ENCODE results near the gene HIC2.
"Not testable (repeated sequence)": the region's sequence is repeated elsewhere in the genome, so short reads cannot be mapped to it uniquely, and the experiment has no call there.

The HIC2 gene

DNA sequence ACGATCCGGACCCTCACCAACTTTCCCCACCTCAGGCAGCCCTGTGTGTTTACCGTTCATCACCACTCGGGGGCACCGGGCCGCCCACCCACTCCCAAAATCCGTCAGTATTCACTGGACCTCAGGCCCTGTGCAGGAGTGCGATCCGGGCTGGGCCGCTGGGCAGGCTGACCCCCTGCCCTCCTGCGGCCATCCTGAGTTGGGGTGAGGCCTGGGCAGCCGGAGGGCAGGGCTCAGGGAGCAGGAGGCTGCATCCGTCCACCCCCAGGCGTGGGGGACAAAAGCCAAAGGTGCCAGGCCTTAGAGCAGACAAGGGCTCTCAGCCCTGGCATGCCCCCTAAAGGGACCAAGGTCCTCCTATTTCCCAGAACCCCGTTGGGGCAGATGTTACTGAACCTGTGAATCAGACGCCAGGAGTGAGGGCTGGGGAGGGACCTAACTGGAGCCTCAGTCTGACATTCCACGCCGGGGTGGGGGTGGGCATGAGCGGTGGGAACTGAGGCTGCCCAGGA lies 33.2 kb downstream of the HIC2 start:
- no peak for DNase-seq (ENCODE audit: low read depth, low spot score)

- DNase-seq (ENCODE audit: low read depth, low spot score): no peak
These were observed 33.7 kb downstream of the HIC2 start for GRCh38 chr22:21450858-21451353.

- DNase-seq (ENCODE audit: low read depth, low spot score): no peak
These were observed 34.7 kb downstream of the HIC2 start for GRCh38 chr22:21451545-21452520.

DNA sequence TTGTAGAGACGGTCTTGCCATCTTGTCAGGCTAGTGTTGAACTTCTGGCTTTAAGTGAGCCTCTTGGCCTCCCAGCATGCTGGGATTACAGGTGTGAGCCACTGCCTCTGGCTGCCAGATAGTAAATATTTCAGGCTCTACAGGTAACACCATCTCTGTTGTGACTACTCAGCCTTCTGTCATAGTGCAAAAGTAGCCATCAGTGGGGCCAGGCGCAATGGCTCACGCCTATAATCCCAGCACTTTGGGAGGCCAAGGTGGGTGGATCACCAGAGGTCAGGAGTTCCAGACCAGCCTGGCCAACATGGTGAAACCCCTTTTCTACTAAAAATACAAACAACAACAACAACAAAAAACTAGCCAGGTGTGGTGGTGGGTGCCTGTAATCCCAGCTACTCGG lies 35.5 kb downstream of the HIC2 start:
- not testable (repeated sequence) for DNase-seq (ENCODE audit: low read depth, low spot score)

GRCh38 chr22:21454998-21455333 lies 37.8 kb downstream of the HIC2 start:
- DNase-seq (ENCODE audit: low read depth, low spot score): not testable (repeated sequence)

- no peak for DNase-seq (ENCODE audit: low read depth, low spot score)
These were observed 38.3 kb downstream of the HIC2 start for GRCh38 chr22:21455334-21456089.

DNA sequence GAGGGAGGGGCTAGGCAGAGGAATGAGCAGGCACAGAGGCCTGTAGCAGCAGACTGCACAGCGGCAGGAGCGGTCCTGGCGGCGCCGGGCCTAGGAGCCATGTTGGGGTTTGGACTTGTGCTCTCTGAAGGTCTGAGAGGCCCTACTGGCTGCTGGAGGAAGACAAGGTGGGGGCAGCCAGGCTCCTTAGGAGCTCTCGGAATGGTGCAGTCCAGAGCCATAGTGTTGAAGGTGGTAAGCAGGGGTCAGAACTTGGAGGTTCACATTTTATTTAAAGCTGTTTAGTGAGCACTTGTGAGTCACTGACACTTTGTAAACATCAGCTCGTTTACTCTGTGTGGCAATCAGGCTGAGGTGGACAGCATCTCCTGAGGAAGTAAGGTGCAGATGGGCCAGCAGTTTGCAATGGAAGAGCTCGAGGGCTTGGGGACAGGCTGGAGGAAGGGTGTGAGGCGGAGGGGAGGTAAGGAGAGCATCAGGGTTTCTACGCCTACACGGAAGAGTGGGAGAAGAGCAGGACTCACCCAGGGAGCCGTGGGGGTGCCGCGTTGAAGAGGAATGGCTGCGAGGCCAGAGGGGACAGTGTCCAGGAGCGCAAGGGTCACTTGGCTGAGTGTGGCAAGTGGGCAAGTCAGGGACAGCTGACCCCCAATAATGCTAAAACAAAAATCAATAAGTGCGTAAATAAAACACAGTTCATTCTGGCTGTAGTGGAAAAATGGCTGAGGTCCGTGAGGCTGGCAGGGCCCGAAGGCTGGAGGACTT lies 40.0 kb downstream of the HIC2 start:
- no peak for DNase-seq (ENCODE audit: low read depth, low spot score)

DNA sequence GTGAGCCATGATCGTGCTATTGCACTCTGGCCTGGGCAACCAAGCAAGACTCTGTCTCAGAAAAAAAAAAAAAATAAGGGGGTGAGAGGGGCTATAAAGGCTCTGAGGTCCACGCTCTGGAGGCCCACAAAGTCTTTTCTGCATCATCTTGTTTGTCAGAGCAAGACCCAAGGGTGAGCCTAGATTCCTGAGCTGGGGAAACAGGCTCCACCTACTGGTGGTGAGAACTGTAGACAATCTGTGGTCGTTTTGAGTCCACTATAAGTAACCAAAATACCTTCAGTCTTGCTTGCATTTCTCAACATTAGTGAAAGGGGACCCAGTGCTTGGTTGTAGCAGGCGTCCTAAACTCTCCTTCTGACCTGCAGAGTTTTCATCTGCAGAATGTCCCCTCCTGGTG lies 45.5 kb downstream of the HIC2 start:
- DNase-seq (ENCODE audit: low read depth, low spot score): not testable (repeated sequence)

DNA sequence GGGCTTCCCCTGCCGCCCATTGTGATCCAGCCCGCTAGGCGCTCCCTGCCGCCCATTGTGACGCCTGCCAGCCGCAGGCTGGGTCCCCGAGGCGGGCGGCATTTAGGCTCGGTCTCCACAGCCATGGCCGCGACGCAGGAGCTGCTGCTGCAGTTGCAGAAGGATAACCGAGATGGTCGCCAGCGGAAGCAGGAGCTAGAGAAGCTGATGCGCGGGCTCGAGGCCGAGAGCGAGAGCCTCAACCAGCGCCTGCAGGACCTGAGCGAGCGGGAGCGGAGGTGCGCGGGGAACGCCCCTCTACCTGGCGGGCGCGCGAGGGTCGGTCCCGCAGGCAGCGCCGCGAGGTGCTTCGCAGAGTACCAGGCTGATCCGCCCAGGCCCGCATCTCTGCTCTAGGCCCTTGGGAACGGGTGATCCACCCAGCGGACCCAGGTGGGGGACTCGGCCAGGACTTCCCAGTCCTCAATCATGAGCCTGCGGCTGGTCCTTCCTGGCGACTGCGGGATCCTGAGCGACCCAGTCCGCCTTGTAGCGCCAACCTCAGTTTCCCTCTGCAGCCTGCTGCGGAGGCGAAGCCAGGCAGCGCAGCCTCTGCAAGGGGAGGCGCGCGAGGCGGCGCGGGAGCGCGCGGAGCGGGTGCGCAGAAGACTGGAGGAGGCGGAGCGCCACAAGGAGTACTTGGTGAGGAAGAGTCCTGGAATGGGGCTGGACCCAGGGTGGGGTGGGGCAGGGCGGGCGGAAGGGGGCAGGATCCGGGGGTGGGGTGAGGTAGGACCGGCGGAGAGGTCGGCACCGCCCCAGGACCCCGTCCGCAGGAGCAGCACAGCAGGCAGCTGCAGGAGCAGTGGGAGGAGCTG lies 50.4 kb downstream of the HIC2 start, which contains the start of gene TMEM191C:
Gene TMEM191C (plus strand): TSS at position 51 of the 857 bp plus-strand sequence. CDS start 73 bp downstream, at position 124.
- not testable (repeated sequence) for DNase-seq (ENCODE audit: low read depth, low spot score)

DNA sequence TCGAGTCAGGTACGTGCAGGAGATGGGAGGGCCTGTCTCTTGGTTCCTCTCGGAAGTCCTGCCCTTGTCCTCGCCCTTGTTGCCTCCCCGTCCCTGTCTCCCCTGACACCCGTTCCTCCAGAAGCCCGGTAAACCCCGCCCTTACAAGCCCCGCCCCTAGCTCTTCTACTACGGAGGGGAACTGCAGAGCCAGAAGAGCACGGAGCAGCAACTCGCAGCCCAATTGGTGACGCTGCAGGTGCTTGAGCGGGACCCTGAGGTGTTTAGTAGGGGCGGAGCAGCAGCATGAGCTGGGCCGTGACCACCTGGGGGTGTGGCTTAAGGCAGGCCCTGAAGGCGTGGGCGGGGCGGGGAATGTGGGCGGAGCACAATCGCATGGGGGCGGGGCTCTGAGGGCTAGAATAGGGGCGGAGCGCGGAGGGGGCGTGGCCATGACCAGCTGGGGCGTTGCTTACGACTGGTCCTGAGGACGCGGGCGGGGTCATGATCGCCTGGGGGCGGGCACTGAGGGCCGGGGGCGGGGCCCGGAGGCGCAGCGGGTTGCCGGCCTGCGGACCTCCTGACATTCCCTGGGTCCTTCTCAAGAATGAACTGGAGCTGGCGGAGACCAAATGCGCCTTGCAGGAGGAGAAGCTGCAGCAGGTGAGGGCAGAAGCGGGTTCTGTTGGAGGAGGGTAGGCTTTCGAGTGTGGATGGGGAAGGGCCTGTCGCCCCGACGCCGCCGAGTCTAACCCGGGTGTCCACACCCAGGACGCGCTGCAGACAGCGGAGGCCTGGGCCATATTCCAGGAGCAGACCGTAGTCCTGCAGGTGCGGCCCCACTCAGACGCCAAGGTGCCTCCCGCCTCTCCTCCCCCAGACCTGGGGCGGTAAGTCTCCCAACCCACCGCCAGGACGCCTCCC lies 51.3 kb downstream of the HIC2 start:
- DNase-seq (ENCODE audit: low read depth, low spot score): peak; percentile 83

- not testable (repeated sequence) for DNase-seq (ENCODE audit: low read depth, low spot score)
These were observed 52.2 kb downstream of the HIC2 start for GRCh38 chr22:21469097-21469994.

DNA sequence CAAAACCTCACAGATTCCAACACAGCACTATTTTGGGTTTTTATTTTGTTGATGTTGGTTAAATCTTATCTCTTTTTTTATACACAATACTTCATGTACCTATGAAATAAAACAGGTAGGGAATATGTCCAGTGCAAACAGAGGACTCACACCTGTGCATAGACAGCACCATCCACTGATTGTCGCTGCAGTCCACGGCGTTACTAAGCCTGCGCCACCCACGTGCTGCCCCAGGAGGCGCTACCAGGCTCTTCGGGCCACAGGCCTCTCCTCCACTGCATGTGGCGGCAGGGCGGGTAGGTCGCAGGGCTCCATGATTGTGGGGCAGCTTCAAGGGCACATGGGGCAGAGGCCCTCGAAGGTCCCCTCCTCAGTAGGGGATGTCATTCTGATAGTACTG lies 55.8 kb downstream of the HIC2 start:
- DNase-seq (ENCODE audit: low read depth, low spot score): not testable (repeated sequence)

GRCh38 chr22:21473664-21474063 lies 56.5 kb downstream of the HIC2 start:
- DNase-seq (ENCODE audit: low read depth, low spot score): not testable (repeated sequence)

DNA sequence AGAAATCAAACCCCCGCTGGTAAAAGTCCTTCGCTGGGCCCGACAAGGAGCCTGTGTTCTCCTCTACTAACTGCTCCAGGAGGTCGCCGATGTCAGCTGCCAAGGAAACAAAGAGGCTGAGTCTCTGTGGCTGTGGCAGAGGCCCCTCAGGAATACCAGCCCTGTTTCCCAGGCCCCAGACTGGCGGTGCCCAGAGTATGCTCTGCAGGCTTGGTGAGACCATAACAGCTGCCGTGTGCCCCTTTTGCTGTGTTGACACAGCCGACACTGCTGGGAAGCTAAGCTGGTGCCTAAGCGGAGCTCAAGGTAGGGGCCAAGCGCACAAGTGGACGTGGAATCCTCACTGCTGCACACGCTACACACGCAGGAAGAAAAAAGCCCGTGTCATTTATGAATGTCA lies 66.9 kb downstream of the HIC2 start:
- DNase-seq (ENCODE audit: low read depth, low spot score): not testable (repeated sequence)

DNA sequence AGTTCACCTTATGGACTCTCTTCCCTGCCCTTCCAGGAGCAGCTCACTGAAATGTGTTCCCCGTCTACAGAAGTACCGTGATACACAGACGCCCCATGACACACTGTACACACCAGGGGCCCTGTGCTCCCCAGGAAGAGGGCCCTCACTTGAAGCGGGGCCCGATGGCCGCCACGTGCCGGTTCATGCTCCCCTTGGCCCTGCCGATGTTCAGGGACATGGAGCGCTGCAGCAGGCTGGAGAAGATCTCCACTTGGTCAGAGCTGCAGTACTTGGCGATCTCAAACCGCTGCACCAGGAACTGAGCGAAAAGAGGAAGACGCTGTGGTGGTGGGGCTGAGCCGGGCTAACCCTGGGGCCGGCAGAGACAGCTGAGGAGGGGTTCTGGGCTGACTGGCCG lies 70.6 kb downstream of the HIC2 start:
- DNase-seq (ENCODE audit: low read depth, low spot score): not testable (repeated sequence)

GRCh38 chr22:21489149-21489680 lies 72.0 kb downstream of the HIC2 start:
- not testable (repeated sequence) for DNase-seq (ENCODE audit: low read depth, low spot score)

GRCh38 chr22:21490556-21490955 lies 73.4 kb downstream of the HIC2 start:
- DNase-seq (ENCODE audit: low read depth, low spot score): not testable (repeated sequence)

DNA sequence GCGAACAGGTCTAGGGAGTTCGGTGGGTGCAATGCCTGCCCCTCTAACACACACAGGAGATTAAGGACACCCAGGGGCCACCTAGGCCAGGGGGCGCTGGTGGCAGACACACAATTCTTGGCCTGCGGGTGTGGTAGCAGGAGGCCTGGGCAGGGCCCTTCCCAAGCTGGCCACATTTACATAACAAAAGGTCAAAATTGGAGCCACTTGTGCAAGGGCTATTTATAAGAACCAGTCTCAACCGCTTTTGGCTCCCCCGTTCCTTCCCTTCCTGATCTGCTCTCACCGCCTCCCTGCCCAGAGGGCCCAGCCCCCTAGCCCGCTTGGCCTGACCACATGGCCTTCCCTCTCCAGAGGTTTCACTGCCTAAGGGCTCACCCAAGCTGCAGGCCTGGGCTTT lies 75.1 kb downstream of the HIC2 start:
- DNase-seq (ENCODE audit: low read depth, low spot score): not testable (repeated sequence)

Data from activated CD4-positive, CD25-positive, alpha-beta regulatory T cell treated with anti-CD3 and anti-CD28 coated beads, Interleukin-2, amount 50 U/mL, for 16 hours (primary cell).